GM20431 (cell line): ENCODE measurements around the gene PHLDB2.

Experiments
- in situ Hi-C: fragments of 300-500 bp; cut with MseI, MboI; formaldehyde crosslinking; loops from one replicate; pipeline ENCODE4 v1.15.0; 2020; ENCODE audit warnings: low sequenced_read_pairs; ENCODE audit not compliant: unreplicated experiment

PHLDB2 gene

DNA sequence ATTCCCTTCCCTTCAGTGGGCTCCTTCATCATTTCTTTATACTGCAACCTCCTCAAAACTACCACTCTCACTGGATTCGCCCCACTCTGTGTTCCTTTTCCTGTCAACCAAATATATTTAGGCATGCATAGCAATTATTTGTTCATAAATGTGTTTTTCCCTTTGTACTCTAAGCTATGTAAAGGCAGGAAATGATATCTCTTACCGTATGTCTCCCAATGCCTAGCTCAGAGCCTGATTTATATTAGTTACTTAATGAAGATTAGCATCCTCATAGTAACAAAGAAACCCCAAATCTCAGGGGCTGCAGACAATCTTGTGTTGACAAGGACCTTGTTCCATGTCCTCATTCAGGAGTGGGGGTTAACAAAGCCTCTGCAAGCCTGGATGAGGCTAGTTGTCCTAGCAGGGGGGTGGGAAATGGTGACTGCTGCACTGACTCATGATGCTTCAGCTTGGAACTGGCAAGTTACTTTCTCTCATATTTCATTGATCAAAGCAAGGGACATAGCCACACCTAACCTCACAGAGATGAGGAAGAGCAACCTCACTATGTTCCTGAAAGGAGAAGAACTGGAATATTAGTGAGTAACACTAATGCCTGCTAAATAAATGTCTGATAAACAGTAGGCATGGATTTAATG is 15.2 kb downstream of the PHLDB2 start:
- in situ Hi-C loops = no loop called here

DNA sequence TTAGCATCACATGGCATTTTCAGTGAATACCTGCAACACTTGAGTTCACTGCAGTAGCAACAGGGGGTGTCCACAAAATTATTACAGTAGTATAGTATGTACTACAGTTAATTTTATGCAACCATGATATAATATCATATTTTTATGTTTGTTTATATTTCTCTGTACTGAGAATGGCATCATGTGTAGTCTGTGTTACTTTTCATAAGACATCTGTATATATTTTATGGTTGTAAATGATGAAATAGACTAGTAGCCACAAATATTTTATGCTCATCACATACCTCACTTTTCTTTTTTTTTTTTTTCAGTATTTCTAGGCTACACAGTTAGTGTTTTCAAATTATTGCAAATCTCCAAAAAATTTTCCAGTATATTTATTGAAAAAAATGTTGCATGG is 22.4 kb downstream of the PHLDB2 start:
- in situ Hi-C loops = no loop called here

DNA sequence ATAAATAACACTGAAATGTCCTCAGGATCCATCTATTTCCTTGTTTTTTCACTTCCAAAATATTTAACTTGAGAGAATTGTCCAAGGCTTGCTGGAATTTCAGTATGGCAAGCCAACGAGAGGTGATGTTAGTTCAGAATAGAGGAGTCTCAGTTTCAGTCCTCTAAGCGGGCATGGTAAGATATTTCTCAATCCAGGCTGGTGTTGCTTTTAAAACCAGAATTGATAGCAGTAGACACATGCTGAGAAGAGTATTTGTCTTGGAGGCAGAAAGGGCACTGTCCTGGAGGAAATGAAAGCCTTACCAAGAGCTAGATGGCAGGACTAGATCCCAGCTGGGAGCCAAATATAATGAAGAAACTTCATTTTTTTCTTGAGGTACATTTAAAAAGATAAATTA is 23.1 kb downstream of the PHLDB2 start:
- in situ Hi-C loops = no loop called here

DNA sequence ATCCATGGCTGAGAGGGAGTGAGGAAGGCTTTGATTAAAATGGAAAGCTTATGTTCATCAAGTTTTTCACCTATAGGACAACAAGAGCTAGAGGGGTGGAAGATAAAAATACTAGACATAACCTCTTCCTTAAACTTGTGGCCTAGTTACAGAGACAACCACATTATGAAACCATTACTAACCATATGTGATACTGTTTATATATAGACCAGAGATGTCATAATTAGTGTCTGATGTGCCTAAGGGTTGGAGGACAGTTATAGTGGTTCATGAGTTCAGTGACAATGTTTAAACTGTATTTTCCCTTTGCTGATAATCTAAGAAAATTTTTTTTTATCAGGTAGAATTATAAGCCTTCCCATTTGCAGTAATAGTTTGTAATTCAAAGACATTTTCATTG is 23.7 kb downstream of the PHLDB2 start:
- in situ Hi-C loops = no loop called here

DNA sequence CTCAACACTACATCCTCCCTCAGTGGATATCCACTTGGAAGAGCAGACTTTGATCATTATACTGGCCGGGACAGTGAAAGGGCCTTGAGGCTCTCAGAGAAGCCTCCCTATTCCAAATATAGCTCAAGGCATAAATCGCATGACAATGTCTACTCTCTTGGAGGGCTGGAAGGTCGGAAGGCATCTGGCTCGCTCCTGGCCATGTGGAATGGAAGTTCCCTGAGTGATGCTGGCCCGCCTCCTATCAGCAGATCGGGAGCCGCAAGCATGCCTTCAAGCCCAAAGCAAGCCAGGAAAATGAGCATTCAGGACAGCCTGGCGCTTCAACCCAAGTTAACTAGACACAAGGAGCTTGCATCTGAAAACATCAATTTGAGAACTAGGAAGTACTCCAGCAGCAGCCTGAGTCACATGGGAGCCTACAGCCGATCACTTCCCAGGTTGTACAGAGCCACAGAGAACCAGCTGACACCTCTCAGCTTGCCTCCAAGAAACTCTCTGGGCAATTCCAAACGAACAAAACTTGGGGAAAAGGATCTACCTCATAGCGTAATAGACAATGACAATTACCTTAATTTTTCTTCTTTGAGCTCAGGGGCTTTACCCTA is 25.4 kb downstream of the PHLDB2 start:
- in situ Hi-C loops = no loop called here

DNA sequence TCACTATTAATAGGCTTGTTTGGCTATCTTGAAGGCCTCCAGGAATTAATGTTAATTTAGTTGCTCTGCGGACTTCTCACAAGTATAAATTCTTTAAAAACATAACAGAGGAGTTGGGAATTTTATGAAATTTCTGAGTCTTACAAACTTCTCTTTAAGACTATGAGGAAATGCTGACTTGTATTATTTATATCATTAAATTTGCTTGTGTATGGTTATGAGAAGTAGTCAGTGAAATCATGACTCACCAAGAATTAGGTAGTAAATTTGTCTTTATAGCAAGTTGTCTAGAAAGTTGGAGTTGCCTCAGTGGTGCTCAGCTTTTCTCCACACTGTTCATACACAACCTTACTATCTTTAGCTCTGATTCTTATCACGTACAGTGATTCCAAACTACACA is 26.5 kb downstream of the PHLDB2 start:
- in situ Hi-C loops = no loop called here

DNA sequence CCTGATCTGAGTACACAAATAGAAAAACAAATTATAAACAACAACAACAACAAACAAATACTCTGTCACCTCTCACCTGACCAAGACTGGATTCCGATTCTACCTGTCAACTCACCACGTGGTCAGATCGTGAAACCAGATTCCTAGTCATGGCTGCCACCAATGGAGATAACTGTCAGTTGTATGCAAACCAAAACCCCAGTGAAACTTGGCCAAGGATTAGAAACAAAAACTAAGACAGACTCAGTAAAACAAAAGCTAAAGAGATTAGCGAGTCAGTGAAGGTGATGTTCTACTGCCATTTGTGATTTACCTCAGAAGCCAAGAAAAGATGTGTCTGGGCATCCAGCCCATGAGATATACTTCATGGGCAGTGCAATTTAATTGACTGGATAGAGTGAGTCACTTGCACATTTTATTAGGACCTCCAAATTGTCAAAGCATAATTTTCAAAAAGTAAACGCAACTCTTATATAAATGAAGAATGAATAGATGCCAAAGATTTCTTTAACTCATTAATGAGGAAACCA is 31.1 kb downstream of the PHLDB2 start:
- in situ Hi-C loops = no loop called here

DNA sequence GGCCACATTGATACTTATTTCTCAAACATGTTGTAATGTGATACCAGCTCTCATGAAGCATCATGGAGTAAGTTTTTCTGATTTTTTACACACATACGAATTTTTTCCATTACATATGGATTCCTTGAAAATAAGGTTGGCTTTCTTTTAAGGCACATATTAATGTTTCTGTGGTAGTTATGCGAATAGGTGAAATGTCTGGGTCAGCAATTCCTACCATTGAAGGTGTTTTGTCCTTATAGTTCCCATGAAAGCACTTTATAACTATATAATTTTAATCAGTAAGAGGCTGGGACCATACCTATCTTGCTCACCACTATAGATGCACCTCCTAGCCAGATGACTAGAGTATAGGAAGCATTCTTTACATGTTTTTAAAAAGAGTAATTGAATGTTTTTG is 33.0 kb downstream of the PHLDB2 start:
- in situ Hi-C loops = no loop called here

DNA sequence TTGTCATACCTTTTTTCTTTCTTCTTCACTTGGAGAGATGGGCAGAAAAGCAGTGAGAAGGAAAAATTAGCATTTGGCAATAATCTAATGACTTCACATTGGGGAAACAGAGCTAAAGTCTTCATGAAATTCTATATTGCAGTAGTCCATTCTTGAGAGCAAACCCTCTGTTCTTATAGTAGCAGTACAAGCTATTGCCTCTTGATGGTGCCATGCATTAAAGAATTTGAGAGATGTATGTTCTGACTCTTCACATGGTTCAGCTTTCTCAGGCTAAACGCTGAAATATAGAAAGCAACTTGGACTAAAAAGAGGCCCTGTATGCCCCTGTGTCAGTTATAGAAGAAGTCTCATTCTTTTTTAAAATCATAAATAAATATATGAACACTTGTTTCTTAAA is 36.0 kb downstream of the PHLDB2 start:
- in situ Hi-C loops = no loop called here

DNA sequence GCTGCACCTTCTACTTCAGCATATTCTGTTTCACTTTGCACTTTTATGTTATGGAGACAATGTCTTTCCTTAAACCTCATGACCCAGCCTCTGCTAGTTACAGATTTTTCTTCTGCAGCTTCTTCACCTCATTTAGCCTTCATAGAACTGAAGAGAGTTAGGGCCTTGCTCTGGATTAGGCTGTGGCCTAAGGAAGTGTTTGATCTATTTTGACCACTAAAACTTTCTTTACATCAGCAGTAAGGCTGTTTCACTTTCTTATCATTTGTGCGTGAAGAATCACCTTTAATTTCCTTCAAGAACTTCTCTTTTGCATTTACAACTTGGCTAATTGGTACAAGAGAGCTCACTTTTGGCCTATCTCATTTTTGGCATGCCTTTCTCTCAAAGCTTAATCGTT is 40.9 kb downstream of the PHLDB2 start:
- in situ Hi-C loops = no loop called here

DNA sequence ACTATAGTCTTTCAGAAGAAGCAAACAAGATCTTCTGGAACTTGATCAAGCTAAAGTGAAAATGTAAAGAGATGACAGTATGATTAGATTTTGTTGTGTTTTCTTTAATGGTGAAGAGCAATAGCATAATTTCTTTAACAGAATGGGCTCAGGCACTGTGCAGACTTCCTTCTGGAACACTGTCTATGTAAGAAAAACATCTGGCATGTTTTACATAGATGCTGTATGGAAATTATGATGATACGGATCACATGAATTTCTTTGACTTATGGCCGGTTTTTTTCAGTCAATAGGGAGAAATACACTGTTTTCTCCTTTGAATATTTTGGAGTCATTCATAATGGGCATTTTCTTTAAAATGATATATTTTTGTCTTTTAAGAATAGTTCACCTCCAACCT is 42.6 kb downstream of the PHLDB2 start:
- in situ Hi-C loops = no loop called here

DNA sequence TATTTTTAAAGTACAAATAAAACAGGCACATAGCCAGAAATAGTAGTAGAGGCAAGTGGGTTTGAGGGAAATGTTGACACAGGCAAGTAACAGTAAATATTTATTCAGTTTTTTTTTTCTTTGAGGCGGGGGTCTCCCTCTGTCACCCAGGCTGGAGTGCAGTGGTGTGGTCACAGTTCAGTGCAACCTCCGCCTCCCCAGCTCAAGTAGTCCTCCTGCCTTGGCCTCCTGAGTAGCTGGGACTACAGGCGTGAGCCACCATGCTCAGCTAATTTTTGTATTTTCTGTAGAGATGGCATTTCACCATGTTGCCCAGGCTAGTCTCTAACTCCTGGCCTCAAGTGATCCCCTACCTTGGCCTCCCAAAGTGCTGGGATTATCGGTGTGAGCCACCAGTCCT is 43.5 kb downstream of the PHLDB2 start:
- in situ Hi-C loops = no loop called here

DNA sequence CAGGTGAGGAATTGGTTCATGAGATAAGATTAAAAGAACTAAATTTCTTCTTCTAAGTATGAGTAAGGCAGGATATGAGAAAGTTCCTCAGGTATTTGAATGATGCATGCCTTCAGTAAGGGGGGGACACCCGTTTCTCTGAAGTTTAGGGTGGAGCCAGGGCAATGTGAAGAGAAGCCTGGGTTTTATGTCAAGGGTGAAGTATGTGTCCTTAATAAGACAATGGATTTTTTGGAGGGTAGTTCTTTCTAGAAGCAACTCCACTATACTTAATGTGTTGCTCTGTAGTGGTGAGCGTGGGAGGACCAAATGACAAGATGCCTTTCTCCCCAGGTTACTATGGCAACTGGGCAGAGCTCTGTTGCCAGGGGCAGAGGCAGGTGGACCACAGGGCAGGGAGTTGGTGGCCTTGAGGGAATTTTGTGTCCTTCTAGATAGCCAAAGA is 44.0 kb downstream of the PHLDB2 start:
- in situ Hi-C loops = no loop called here

DNA sequence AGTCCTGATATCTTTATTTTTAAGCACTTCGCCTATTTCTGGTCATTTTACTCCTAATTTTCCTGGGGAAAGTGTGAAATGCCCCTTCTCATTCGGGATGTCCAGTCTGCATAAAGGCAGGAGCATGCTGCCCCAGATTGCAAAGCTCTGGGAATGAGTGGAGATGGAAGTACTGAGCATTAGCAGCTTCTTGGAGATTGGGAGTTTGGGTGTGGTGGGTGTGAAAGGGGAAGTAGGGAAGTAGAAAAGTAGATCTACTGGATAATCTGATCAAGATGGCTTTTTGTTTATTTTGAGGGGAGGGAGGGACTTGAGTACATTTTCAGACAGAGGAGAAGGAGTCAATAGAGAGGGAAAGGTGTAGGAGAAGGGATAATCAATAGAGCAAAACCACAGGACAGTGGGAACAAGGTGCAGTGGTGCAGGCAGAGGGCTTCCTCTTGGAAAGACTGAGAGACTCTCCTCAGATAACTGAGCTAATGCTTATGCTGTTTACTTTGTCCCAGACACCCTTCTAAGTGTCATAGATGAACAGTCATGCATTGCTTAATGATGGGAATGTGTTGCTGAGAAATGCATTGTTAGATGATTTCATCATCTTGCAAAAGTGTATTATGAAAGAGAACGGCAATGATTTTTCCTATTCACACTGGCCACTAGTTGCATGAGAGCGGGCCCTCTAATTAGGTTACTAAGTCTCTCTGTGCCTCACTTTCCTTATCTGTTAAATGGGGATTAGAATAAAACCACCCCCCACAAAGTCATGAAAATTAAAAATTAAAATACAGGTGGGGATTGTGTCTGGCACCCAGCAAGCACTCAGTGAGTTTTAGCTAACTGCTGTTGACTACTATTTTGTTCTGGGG is 45.5 kb downstream of the PHLDB2 start:
- in situ Hi-C loops = no loop called here

DNA sequence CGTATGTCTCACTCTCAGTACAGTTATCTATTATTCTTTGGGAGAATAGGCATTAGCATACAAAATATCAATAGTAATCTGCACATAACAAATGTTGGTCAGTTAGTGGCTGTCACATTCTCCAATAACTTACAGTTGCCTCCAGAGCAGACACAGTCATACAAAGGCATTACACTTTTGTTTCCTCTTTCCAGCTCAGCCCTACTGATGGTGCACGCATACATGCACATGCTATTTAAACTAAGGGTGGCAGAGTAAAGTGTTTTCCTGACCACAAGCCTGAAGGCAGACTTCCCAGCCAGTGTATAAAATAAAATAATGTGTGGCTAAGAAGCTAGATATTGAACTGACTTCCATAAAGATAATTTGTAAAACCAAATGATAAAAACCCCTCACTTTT is 47.6 kb downstream of the PHLDB2 start:
- in situ Hi-C loops = no loop called here

DNA sequence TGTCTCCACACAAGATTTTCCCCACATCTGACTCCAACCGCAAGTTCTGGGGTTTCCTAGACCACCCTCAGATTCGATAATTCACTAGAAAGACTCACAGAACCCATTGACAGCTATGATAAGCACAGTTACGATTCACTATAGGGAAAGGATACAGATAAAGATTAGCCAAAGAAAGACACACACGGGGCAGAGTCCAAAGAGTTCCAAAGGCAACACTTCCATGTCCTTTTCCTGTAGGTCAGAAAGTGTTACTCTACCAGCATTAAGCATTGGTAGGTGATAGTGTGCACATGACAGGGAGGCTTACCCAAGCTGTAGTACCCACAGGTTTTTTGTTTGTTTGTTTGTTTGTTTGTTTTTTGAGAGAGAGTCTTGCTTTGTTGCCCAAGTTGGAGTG is 48.1 kb downstream of the PHLDB2 start:
- in situ Hi-C loops = no loop called here

DNA sequence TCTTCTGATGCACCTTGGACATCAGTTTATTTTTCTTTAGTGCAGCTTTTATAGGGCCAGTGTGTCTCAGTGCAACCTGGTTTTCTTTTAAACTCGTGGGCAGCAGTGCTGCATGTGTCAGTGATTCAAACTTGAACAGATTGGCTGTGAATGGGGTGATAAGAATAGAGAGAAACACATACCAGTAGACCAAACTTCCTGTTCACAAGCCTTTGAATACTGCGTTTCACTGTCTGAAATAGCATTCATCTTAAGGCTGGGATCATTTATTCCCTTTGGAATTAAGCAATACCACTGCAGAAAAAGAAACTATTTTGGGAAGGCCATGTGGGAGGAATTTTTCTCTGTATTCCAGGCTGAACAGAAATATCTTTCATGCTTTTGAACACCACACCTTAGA is 51.7 kb downstream of the PHLDB2 start:
- in situ Hi-C loops = no loop called here

DNA sequence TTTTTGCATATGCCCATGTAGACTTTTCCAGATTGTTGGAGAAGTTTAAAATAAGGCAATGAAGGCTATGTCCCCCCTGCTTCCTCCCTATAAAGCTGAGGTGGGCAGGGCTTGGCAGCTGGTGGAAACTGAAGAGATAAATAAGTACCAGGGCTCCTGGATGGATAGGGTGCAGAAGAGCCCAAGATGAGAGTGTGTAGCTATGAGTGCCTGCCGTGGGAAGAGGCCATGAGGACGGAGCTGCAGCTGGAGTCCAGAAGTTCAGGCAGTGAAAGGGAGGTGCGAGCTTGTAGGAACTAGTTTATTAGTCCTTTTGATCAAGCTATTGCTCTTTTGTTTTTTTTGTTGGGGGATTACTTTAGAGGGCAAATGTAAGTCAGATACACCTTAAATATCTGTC is 52.4 kb downstream of the PHLDB2 start:
- in situ Hi-C loops = no loop called here

DNA sequence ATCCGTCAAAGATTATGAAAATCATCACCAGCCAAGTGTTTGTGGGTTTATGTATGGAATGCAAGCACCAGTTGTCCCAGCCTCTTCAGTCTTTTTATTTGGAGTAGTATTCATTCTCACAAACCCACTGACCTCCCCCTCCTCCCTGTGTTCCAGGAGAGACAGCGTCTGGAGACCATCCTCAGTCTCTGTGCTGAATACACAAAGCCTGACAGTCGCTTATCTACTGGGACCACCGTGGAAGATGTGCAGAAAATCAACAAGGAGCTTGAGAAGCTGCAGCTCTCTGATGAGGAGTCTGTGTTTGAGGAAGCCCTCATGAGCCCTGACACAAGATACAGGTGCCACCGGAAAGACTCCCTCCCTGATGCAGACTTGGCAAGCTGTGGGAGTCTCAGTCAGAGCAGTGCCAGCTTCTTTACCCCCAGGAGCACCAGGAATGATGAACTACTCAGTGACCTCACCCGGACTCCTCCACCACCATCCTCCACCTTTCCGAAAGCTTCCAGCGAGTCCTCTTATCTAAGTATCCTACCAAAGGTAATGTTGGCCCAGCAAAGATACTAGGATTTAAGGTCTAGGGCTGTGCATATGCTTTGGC is 54.2 kb downstream of the PHLDB2 start:
- in situ Hi-C loops = no loop called here

DNA sequence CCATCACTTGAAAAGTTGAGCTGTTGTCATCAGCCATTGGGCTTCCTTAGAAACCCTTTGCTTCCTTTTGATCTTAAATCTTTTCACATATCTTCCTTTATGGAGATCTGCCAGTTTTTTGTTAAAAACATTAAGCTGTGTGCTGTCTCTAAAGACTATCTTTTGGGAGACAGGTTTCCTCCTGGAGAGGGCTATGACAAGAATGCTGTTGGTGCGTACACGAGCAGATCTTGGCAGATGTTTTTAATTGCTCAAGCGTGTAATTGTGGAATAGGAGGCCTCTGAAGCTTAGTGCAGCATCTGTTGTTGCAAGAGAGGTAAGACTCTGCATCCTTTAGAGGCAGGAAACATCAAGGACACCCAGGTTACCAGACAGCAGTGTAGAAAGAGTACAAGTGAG is 56.8 kb downstream of the PHLDB2 start:
- in situ Hi-C loops = no loop called here

DNA sequence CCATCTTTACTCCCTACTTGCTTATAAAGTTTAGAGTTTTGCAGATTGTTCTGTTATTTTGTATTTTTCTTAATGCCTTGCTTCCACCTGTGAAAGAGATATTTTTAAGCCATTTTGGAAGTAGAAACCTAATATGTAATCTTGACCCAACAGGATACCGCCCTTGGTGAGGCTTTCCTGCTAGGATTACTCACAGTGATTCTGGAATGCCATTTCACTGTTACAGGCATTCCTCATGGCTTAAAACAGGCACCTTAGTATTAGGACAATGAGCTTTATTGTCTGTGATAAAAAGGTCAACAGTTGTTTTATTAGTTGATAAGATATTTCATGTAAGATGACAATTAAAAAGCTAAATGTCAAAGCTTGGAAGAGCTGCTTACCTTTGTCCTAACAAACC is 58.2 kb downstream of the PHLDB2 start:
- in situ Hi-C loops = no loop called here
